ENCODE measurements around the gene MED9.

DNA sequence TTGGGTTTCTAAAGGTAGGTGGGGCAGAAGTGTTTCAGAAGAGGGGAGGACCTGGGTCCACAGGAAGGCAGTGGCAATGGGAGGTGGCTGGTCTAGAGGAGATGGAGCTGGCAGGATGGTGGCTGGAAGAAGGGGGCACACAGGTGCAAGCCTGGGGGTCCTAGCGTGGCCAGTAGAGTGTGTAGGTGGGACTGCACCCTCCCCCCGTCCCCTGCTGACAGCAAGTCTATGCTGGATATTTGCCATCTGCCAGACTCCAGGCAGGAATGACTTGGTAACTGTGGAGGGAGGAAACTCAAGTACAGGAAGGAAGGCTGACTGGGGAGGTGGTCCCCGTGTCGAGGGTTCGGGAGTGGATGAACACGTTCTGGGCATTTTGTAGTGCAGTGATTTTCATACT lies 8.6 kb downstream of the MED9 start:
- TF ChIP-seq, protein P1, sequence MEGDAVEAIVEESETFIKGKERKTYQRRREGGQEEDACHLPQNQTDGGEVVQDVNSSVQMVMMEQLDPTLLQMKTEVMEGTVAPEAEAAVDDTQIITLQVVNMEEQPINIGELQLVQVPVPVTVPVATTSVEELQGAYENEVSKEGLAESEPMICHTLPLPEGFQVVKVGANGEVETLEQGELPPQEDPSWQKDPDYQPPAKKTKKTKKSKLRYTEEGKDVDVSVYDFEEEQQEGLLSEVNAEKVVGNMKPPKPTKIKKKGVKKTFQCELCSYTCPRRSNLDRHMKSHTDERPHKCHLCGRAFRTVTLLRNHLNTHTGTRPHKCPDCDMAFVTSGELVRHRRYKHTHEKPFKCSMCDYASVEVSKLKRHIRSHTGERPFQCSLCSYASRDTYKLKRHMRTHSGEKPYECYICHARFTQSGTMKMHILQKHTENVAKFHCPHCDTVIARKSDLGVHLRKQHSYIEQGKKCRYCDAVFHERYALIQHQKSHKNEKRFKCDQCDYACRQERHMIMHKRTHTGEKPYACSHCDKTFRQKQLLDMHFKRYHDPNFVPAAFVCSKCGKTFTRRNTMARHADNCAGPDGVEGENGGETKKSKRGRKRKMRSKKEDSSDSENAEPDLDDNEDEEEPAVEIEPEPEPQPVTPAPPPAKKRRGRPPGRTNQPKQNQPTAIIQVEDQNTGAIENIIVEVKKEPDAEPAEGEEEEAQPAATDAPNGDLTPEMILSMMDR (IDR thresholded peaks at IDR 0.05) = no peak
- TF ChIP-seq POLR2AphosphoS5 (IDR thresholded peaks at IDR 0.05) (no peak), EP300 (IDR thresholded peaks at IDR 0.05) (no peak), POLR2A (IDR thresholded peaks at IDR 0.05; ENCODE audit: low read depth) (no peak)

All from esophagus muscularis mucosa (tissue), 4 donors.